KMS-11 (cell line): ENCODE data around the gene DCTN2.
"Not testable (repeated sequence)": the region's sequence is repeated elsewhere in the genome, so short reads cannot be mapped to it uniquely, and the experiment has no call there.

Source experiments
- H2AFZ ChIP-seq: fragments of 200-600 bp; sonication (generic); 2 replicates; pipeline ENCODE4 v1.6.1; 2016; ENCODE audit warnings: antibody characterized with exemption, mixed run types, low read depth
- H3K27ac ChIP-seq: fragments of 200-600 bp; sonication (generic); 2 replicates; pipeline ENCODE4 v1.6.1; 2016; ENCODE audit warnings: mild to moderate bottlenecking, mixed run types
- H3K27me3 ChIP-seq: fragments of 200-600 bp; sonication (generic); 2 replicates; pipeline ENCODE4 v1.6.1; 2017; ENCODE audit warnings: mild to moderate bottlenecking, low read depth, mixed run types, moderate library complexity; ENCODE audit not compliant: insufficient read depth
- H3K36me3 ChIP-seq: fragments of 200-600 bp; sonication (generic); 2 replicates; pipeline ENCODE4 v1.6.1; 2017; ENCODE audit warnings: mild to moderate bottlenecking, mixed run types; ENCODE audit not compliant: insufficient read depth
- H3K4me1 ChIP-seq: fragments of 200-600 bp; sonication (generic); 2 replicates; pipeline ENCODE4 v1.6.1; 2016; ENCODE audit warnings: mild to moderate bottlenecking, low read depth, mixed run types; ENCODE audit not compliant: poor library complexity, severe bottlenecking
- H3K4me2 ChIP-seq: fragments of 200-600 bp; sonication (generic); 2 replicates; pipeline ENCODE4 v1.7.0; 2016; ENCODE audit warnings: mild to moderate bottlenecking, mixed run types
- H3K4me3 ChIP-seq: fragments of 200-600 bp; sonication (generic); IDR thresholded peaks from 2 replicates; pipeline ENCODE4 v1.6.1; 2017; ENCODE audit warnings: low read depth, low read length, mixed read lengths; ENCODE audit not compliant: insufficient read depth
- H3K79me2 ChIP-seq: fragments of 200-600 bp; sonication (generic); 2 replicates; pipeline ENCODE4 v1.6.1; 2016; ENCODE audit warnings: low read depth, mixed run types; ENCODE audit not compliant: insufficient read depth
- H3K9ac ChIP-seq: fragments of 200-600 bp; sonication (generic); 2 replicates; pipeline ENCODE4 v1.6.1; 2016; ENCODE audit warnings: mild to moderate bottlenecking, mixed run types
- H4K20me1 ChIP-seq: fragments of 200-600 bp; sonication (generic); 2 replicates; pipeline ENCODE4 v1.6.1; 2016; ENCODE audit warnings: mild to moderate bottlenecking, mixed run types; ENCODE audit not compliant: insufficient read depth
- CTCF ChIP-seq: fragments of 200-600 bp; sonication (generic); conservative IDR thresholded peaks from 2 replicates; pipeline ENCODE4 v1.6.1; 2017; ENCODE audit warnings: low read depth, mild to moderate bottlenecking, antibody characterized with exemption, low read length, moderate library complexity, mixed read lengths

DCTN2 gene

DNA sequence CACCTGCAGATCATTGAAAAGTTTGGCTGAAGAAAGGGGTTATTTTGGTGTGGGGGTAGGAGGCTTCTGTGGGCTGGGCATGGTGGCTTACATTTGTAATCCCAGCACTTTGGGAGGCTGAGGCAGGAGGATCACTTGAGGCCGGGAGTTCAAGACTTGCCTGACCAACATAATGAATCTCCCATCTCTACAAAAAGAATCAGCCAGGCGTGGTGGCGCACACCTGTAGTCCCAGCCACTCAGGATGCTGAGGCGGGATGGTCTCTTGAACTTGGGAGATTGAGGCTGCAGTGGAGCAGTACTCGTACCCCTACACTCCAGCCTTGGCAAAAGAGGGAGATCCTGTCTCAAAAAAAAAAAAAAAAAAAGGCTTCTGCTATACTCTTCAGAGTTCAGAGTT lies 33.7 kb downstream of the DCTN2 start:
- Histone ChIP-seq H3K36me3 (peaks cover 44% of the 10 kb centered on the region; the same call in 1 of the 2 replicates), H3K4me1 (peaks cover 16% of the 10 kb centered on the region), H3K4me2 (no peak overlapping the region), H3K79me2 (peaks cover 12% of the 10 kb centered on the region), H3K27ac (no peak overlapping the region), H3K4me3 (no peak overlapping the region), H3K27me3 (no peaks in the 10 kb centered on the region), H3K9ac (no peak overlapping the region), H2AFZ (no peak overlapping the region), H4K20me1 (no peaks in the 10 kb centered on the region)
- TF ChIP-seq CTCF: no peak

DNA sequence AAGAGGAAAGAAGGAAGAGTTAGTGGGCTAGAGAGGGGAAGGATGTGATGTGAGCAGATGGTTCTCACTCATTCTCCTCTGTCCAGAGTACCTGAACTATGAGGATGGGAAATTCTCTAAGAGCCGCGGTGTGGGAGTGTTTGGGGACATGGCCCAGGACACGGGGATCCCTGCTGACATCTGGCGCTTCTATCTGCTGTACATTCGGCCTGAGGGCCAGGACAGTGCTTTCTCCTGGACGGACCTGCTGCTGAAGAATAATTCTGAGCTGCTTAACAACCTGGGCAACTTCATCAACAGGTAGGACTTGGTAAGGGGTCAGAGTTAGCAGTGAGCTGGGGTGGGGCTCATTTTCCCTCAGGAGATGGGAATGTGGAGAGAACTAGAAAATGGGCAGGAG lies 34.3 kb downstream of the DCTN2 start:
- Histone ChIP-seq H3K36me3 (peaks cover 44% of the 10 kb centered on the region; the same call in 1 of the 2 replicates), H4K20me1 (no peaks in the 10 kb centered on the region)
- TF ChIP-seq CTCF: no peak

DNA sequence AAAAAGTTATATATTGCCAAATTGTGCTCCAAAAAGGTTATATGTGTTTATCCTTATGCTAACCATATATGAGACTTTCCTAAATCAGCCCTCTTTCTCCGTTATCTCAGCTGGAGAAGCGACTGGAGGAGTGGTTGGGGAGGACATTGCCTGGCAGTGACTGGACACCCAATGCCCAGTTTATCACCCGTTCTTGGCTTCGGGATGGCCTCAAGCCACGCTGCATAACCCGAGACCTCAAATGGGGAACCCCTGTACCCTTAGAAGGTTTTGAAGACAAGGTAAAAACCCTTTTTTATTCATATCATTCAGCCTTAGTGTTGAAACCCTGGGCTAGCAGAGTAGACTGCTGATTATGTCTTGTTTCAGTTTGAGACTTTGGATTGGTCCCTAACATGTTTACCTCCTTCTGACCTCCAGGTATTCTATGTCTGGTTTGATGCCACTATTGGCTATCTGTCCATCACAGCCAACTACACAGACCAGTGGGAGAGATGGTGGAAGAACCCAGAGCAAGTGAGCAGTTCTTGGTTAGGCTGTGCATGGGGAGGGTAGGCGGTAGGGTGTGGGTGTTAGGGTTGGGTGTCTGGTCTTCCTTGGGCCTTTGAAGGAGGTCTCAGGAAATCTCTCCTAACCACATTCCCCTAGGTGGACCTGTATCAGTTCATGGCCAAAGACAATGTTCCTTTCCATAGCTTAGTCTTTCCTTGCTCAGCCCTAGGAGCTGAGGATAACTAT lies 35.2 kb downstream of the DCTN2 start:
- H3K36me3 ChIP-seq: peaks cover 40% of the 10 kb centered on the region; the same call in 1 of the 2 replicates
- no peak overlapping the region for H3K4me2 ChIP-seq
- no peaks in the 10 kb centered on the region for H3K79me2 ChIP-seq
- H3K9ac ChIP-seq: no peak overlapping the region
- TF ChIP-seq CTCF: no peak
- no peaks in the 10 kb centered on the region for H3K27me3 ChIP-seq
- no peaks in the 10 kb centered on the region for H4K20me1 ChIP-seq
- H3K27ac ChIP-seq: no peak overlapping the region
- no peak overlapping the region for H2AFZ ChIP-seq
- H3K4me1 ChIP-seq: peaks cover under 1% of the 10 kb centered on the region
- H3K4me3 ChIP-seq: no peak overlapping the region

More for the DNA sequence above, 34.3 kb downstream of the DCTN2 start:
- Histone ChIP-seq H3K27me3 (no peaks in the 10 kb centered on the region), H3K4me2 (no peak overlapping the region), H3K79me2 (peaks cover 6% of the 10 kb centered on the region), H3K27ac (no peak overlapping the region), H2AFZ (no peak overlapping the region), H3K9ac (no peak overlapping the region), H3K4me3 (no peak overlapping the region), H3K4me1 (peaks cover 10% of the 10 kb centered on the region)

GRCh38 chr12:57511161-57511560 lies 35.8 kb downstream of the DCTN2 start:
- no peak for TF ChIP-seq CTCF
- Histone ChIP-seq H4K20me1 (no peaks in the 10 kb centered on the region), H3K27me3 (no peaks in the 10 kb centered on the region), H3K79me2 (no peaks in the 10 kb centered on the region), H2AFZ (no peak overlapping the region), H3K27ac (no peak overlapping the region), H3K4me2 (no peak overlapping the region), H3K4me1 (no peaks in the 10 kb centered on the region), H3K4me3 (no peak overlapping the region), H3K9ac (no peak overlapping the region), H3K36me3 (peaks cover 35% of the 10 kb centered on the region; the same call in 1 of the 2 replicates)

DNA sequence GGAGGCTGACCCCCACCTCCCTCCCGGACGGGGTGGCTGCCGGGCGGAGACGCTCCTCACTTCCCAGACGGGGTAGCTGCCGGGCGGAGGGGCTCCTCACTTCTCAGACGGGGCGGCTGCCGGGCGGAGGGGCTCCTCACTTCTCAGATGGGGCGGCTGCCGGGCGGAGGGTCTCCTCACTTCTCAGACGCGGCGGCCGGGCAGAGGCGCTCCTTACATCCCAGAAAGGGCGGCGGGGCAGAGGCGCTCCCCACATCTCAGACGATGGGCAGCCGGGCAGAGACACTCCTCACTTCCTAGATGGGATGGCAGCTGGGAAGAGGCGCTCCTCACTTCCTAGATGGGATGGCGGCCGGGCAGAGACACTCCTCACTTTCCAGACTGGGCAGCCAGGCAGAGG lies 39.2 kb downstream of the DCTN2 start:
- not testable (repeated sequence) for H4K20me1 ChIP-seq, H3K27me3 ChIP-seq, H3K79me2 ChIP-seq, H3K9ac ChIP-seq, H3K4me1 ChIP-seq, H3K4me2 ChIP-seq, H2AFZ ChIP-seq, H3K4me3 ChIP-seq, H3K27ac ChIP-seq
- H3K36me3 ChIP-seq: peaks cover 28% of the 10 kb centered on the region; the same call in 1 of the 2 replicates

DNA sequence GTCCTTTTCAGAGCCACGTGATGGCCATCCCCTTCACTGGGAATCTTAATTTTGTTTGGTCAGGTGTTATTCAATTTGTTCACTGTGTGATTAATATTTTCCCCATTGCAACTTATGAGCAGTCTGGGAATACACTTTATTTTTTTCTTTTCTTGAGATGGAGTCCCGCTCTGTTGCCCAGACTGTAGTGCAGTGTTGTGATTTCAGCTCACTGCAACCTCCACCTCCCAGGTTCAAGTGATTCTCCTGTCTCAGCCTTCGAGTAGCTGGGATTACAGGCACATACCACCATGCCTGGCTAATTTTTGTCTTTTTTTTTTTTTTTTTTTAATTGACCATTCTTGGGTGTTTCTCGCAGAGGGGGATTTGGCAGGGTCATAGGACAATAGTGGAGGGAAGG lies 40.5 kb downstream of the DCTN2 start:
- not testable (repeated sequence) for H3K4me2 ChIP-seq, H3K79me2 ChIP-seq, H3K4me3 ChIP-seq, H4K20me1 ChIP-seq, H2AFZ ChIP-seq, H3K27me3 ChIP-seq, H3K27ac ChIP-seq, H3K4me1 ChIP-seq, H3K9ac ChIP-seq
- H3K36me3 ChIP-seq: peaks cover 30% of the 10 kb centered on the region; the same call in 1 of the 2 replicates

- H3K4me2 ChIP-seq, H3K4me1 ChIP-seq, H3K27me3 ChIP-seq, H2AFZ ChIP-seq, H3K4me3 ChIP-seq, H4K20me1 ChIP-seq, H3K9ac ChIP-seq, H3K27ac ChIP-seq, H3K79me2 ChIP-seq: not testable (repeated sequence)
- peaks cover 34% of the 10 kb centered on the region; the same call in 1 of the 2 replicates for H3K36me3 ChIP-seq
Observed at GRCh38 chr12:57502311-57502969, 44.6 kb downstream of the DCTN2 start.
